Measurements from ENCODE around the gene CDKL4. TPM values are rescaled to one million over a fixed set of nuclear protein-coding genes. Genes with fewer than 3 reads are reported as not detected.
A peak's percentile ranks its signal among the peaks of the same experiment; 100 is the strongest.

Gene CDKL4
- total and polyA plus RNA-seq, 10 donors = 0.22 to 1.8 (median 0.95) TPM; not detected in 3

GRCh38 chr2:39281391-39281790, 37.6 kb upstream of the CDKL4 start:
- H3K4me1 ChIP-seq = no peaks in the 10 kb centered on the region
- intact Hi-C loops (cut with DNase I; ENCODE audit: low total_unique reads) = no loop called here
- no peak for DNase-seq
- no peak for TF ChIP-seq POLR2A (IDR thresholded peaks at IDR 0.05)
- TF ChIP-seq, protein P1, sequence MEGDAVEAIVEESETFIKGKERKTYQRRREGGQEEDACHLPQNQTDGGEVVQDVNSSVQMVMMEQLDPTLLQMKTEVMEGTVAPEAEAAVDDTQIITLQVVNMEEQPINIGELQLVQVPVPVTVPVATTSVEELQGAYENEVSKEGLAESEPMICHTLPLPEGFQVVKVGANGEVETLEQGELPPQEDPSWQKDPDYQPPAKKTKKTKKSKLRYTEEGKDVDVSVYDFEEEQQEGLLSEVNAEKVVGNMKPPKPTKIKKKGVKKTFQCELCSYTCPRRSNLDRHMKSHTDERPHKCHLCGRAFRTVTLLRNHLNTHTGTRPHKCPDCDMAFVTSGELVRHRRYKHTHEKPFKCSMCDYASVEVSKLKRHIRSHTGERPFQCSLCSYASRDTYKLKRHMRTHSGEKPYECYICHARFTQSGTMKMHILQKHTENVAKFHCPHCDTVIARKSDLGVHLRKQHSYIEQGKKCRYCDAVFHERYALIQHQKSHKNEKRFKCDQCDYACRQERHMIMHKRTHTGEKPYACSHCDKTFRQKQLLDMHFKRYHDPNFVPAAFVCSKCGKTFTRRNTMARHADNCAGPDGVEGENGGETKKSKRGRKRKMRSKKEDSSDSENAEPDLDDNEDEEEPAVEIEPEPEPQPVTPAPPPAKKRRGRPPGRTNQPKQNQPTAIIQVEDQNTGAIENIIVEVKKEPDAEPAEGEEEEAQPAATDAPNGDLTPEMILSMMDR (IDR thresholded peaks at IDR 0.05 in 8 of 11, conservative IDR thresholded peaks at IDR 0.05 in 3 of 11) = no peak
- TF ChIP-seq POLR2AphosphoS5 (IDR thresholded peaks at IDR 0.05) = no peak
- no peak overlapping the region for H3K27ac ChIP-seq
- no peaks in the 10 kb centered on the region for H3K9me3 ChIP-seq
- no peak overlapping the region for H3K4me3 ChIP-seq
- no peaks in the 10 kb centered on the region for H3K27me3 ChIP-seq (replicated peaks in 1 of 7)
- 91 to 98% (median 96%) methylated on average over 3 of the region's 3 CpGs for WGBS, 5 donors
- H3K36me3 ChIP-seq = peaks cover 0 to 71% (median 23%) of the 10 kb centered on the region in 6 donors

DNA sequence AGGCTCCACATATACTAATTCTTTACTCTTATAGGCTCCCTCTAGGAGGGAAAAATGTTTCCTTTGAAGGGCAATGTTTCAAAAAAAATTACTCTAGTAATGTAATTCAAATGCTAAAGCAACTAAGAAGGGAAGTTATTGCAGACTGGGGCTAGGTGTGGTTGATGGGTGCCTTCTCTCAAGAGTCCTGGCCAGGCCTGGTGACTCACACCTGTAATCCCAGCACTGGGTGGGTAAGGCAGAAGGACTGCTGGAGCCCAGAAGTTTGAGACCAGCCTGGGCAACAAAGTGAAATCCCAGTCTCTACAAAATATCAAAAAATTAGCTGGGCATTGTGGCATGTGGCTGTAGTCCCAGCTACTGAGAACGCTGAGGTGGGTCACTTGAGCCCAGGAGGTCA, 31.2 kb upstream of the CDKL4 start:
- intact Hi-C loops (cut with DNase I; ENCODE audit: low total_unique reads) = no loop called here
- no peak overlapping the region for H3K4me3 ChIP-seq
- no peaks in the 10 kb centered on the region for H3K9me3 ChIP-seq
- no peak for DNase-seq
- no peak for TF ChIP-seq POLR2A (IDR thresholded peaks at IDR 0.05)
- TF ChIP-seq POLR2AphosphoS5 (IDR thresholded peaks at IDR 0.05) = no peak
- TF ChIP-seq, protein P1 (IDR thresholded peaks at IDR 0.05 in 8 of 11, conservative IDR thresholded peaks at IDR 0.05 in 3 of 11) = no peak
- H3K4me1 ChIP-seq = no peaks in the 10 kb centered on the region
- no peaks in the 10 kb centered on the region for H3K27me3 ChIP-seq (replicated peaks in 1 of 7)
- 87 to 96% (median 89%) methylated on average over 1 of the region's 1 CpG for WGBS, 5 donors
- no peak overlapping the region for H3K27ac ChIP-seq
- peaks cover 0 to 85% (median 31%) of the 10 kb centered on the region in 6 donors for H3K36me3 ChIP-seq

GRCh38 chr2:39269941-39270340, 26.2 kb upstream of the CDKL4 start:
- intact Hi-C loops (cut with DNase I; ENCODE audit: low total_unique reads) = no loop called here
- Histone ChIP-seq H3K9me3 (no peaks in the 10 kb centered on the region), H3K36me3 (peaks cover 0 to 45% (median 3%) of the 10 kb centered on the region in 6 donors), H3K4me3 (no peak overlapping the region), H3K27me3 (replicated peaks in 1 of 7) (no peaks in the 10 kb centered on the region), H3K4me1 (peaks cover 5 to 19% (median 15%) of the 10 kb centered on the region in 6 donors), H3K27ac (no peak overlapping the region)
- WGBS, 5 donors = 90 to 95% (median 92%) methylated on average over 3 of the region's 3 CpGs
- DNase-seq = no peak
- TF ChIP-seq POLR2AphosphoS5 (IDR thresholded peaks at IDR 0.05) (no peak), POLR2A (IDR thresholded peaks at IDR 0.05) (no peak)
- TF ChIP-seq, protein P1 (IDR thresholded peaks at IDR 0.05 in 8 of 11, conservative IDR thresholded peaks at IDR 0.05 in 3 of 11) = no peak

DNA sequence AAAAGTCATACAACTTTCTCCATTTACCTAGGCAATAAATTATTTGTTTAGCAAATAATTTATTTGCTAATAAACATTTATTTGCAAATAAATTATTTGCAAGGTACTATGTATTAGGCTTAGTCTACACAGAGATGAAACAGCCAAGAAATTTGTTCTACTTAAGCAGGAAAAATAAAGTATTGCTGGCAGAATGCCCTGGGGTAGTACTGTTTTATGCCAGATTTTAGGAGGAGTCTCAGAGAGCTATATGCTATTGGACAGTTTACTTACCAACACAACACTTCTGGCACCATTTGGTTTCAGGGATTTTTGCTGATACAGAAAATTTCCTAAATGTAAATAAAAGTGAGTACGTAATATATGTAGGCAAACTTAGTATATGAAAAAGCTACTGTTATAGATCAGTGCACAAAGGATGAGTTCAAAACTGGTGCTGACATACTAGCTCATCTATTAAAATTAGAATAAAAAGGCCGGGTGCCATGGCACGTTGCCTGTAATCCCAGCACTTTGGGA, 23.2 kb upstream of the CDKL4 start:
- WGBS, 5 donors = 84 to 98% (median 93%) methylated on average over 3 of the region's 3 CpGs
- H3K4me3 ChIP-seq = no peak overlapping the region
- H3K36me3 ChIP-seq = peaks cover 0 to 36% (median 4%) of the 10 kb centered on the region in 6 donors
- TF ChIP-seq, protein P1 (IDR thresholded peaks at IDR 0.05 in 8 of 11, conservative IDR thresholded peaks at IDR 0.05 in 3 of 11) = no peak
- TF ChIP-seq POLR2A (IDR thresholded peaks at IDR 0.05) = no peak
- TF ChIP-seq POLR2AphosphoS5 (IDR thresholded peaks at IDR 0.05) = no peak
- peaks cover 5 to 31% (median 19%) of the 10 kb centered on the region in 6 donors for H3K4me1 ChIP-seq
- H3K27me3 ChIP-seq (replicated peaks in 1 of 7) = no peaks in the 10 kb centered on the region
- H3K9me3 ChIP-seq = no peaks in the 10 kb centered on the region
- no peak for DNase-seq
- H3K27ac ChIP-seq = peak overlapping the region in 1 of 8 donors; percentile 39
- intact Hi-C loops (cut with DNase I; ENCODE audit: low total_unique reads) = no loop called here

All from spleen (tissue), 11 donors.